K562 (cell line): ENCODE measurements around the gene CHMP2A. TPM values are rescaled to one million over a fixed set of nuclear protein-coding genes. Genes with fewer than 3 reads are reported as not detected.

ENCODE experiments used
- BACH1 ChIP-seq: fragments of 200-800 bp; sonication (Bioruptor generic); IDR thresholded peaks from 2 replicates; pipeline ENCODE4 v1.6.1; 2016; ENCODE audit warnings: missing genetic modification characterization, missing compliant biosample characterization
- BMI1 ChIP-seq: fragments of 150-350 bp; IDR thresholded peaks from 2 replicates; pipeline ENCODE4 v1.6.1; 2014; ENCODE audit warnings: low read length
- CC2D1A ChIP-seq: fragments of 450-650 bp; IDR thresholded peaks from 2 replicates; pipeline ENCODE4 v1.6.1; 2017; ENCODE audit warnings: mild to moderate bottlenecking
- EHMT2 ChIP-seq: fragments of 450-650 bp; IDR thresholded peaks from 2 replicates; pipeline ENCODE4 v1.6.1; 2018; ENCODE audit warnings: antibody characterized with exemption
- ELF1 ChIP-seq: fragments of 200-800 bp; sonication (Bioruptor generic); IDR thresholded peaks from 2 replicates; pipeline ENCODE4 v1.6.1; 2016; ENCODE audit warnings: missing genetic modification characterization, missing compliant biosample characterization
- ELF4 ChIP-seq: fragments of 450-650 bp; formaldehyde crosslinking; IDR thresholded peaks from 2 replicates; pipeline ENCODE4 v1.4.0; 2022; ENCODE audit warnings: missing genetic modification characterization
- HOXB6 ChIP-seq: fragments of 250-450 bp; sonication (Bioruptor Pico); IDR thresholded peaks from 2 replicates; pipeline ENCODE4 v1.5.1; 2022; ENCODE audit warnings: mild to moderate bottlenecking, borderline replicate concordance
- NKRF ChIP-seq: fragments of 450-650 bp; IDR thresholded peaks from 2 replicates; pipeline ENCODE4 v1.6.1; 2016; ENCODE audit warnings: borderline replicate concordance
- NRF1 ChIP-seq, 2 experiments: fragments of 450-650 bp; IDR thresholded peaks in 1 of 2; conservative IDR thresholded peaks in 1 of 2; 2 replicates each; pipeline ENCODE4 v1.6.1; 2014; ENCODE audit warnings: mild to moderate bottlenecking in 2 of 2
- PML ChIP-seq: IDR thresholded peaks from 2 replicates; pipeline ENCODE4 v1.6.1; 2012; ENCODE audit warnings: low read length, inconsistent platforms
- SIN3A ChIP-seq, 2 experiments: fragments of 150-350 bp in 1 of 2; IDR thresholded peaks; 2 replicates each; pipeline ENCODE4 v1.6.1; 2011 to 2016; ENCODE audit warnings: borderline replicate concordance in 2 of 2, low read depth in 2 of 2, low read length in 2 of 2, mild to moderate bottlenecking in 2 of 2, moderate library complexity in 2 of 2; ENCODE audit not compliant: control insufficient read depth in 1 of 2
- XRCC4 ChIP-seq: IDR thresholded peaks from one replicate; pipeline ENCODE4 v1.6.1; 2011; ENCODE audit not compliant: insufficient read depth, insufficient read length; ENCODE audit errors: extremely low read depth
- ZFP30 ChIP-seq: fragments of 250-450 bp; sonication (Bioruptor Pico); IDR thresholded peaks from 2 replicates; pipeline ENCODE4 v1.8.0; 2022; ENCODE audit warnings: moderate library complexity, mild to moderate bottlenecking, inconsistent platforms, borderline replicate concordance
- ZKSCAN3 ChIP-seq: fragments of 250-450 bp; sonication (Bioruptor Pico); IDR thresholded peaks from 2 replicates; pipeline ENCODE4 v1.4.0; 2020
- ZNF444 ChIP-seq: fragments of 250-450 bp; sonication (Bioruptor Pico); IDR thresholded peaks from 2 replicates; pipeline ENCODE4 v1.4.0; 2020; ENCODE audit warnings: mild to moderate bottlenecking, moderate library complexity
- polyA plus RNA-seq, 8 experiments: library from polyadenylated mRNA; depleted of rRNA in 4 of 8; stranded (reverse) in 5 of 8; unstranded in 3 of 8; fragments of >200 nt; fragmentation: Nextera tagmentation in 2 of 8; fragmentation: Illumina TruSeq in 1 of 8; extraction: Ambion mirVana in 2 of 8; extraction: Trizol in 1 of 8; gene quantifications; 2 replicates each; pipeline versions ENCODE4 v1.2.1 to v1.2.3, GENCODE V29; 2011 to 2014; ENCODE audit warnings: inconsistent platforms in 1 of 8, missing spikeins in 1 of 8
- total RNA-seq, 7 experiments: library from RNA; depleted of rRNA in 6 of 7; stranded (reverse); fragments of >200 nt in 6 of 7; fragmentation: Illumina TruSeq in 2 of 7; extraction: Trizol in 2 of 7; gene quantifications; 2 replicates each; pipeline versions ENCODE4 v1.2.1 to v1.2.3, GENCODE V29; 2011 to 2021; ENCODE audit warnings: low replicate concordance in 1 of 7
- TF ChIP-seq, protein P1 (sequence below), 2 experiments: fragments of 450-650 bp in 1 of 2; sonication (generic) in 1 of 2; formaldehyde crosslinking; conservative IDR thresholded peaks; 2 replicates each; pipeline versions ENCODE4 v1.4.0 to v1.8.1; 2020 to 2022; ENCODE audit warnings: mild to moderate bottlenecking in 1 of 2, missing genetic modification reagents in 1 of 2
- TF ChIP-seq, protein P2 (sequence below): sonication (generic); formaldehyde crosslinking; IDR thresholded peaks from 2 replicates; pipeline ENCODE4 v1.8.1; 2022; ENCODE audit warnings: missing genetic modification reagents
- TF ChIP-seq, protein P3 (sequence below): sonication (generic); formaldehyde crosslinking; IDR thresholded peaks from 2 replicates; pipeline ENCODE4 v1.8.0; 2023; ENCODE audit warnings: missing genetic modification reagents, mild to moderate bottlenecking, borderline replicate concordance

CHMP2A gene
- total and polyA plus RNA-seq, 9 of the 15 experiments (the other 6 are each of a cell fraction or from before 2014, with no cell fraction given), result 57.6 to 159 (median 87.2) TPM

GRCh38 chr19:58543826-58544590 is 10.9 kb downstream of the CHMP2A start, which contains the start of gene TRIM28 (continued):
- TF ChIP-seq BACH1 (tag) (no peak), BMI1 (no peak), ELF4 (CRISPR knock-in tag) (no peak), ZFP30 (CRISPR knock-in tag) (no peak), XRCC4 (no peak), EHMT2 (no peak), HOXB6 (CRISPR knock-in tag) (no peak), SIN3A (IDR thresholded peaks at IDR 0.05; ENCODE audit: borderline replicate concordance in 2 of 2, control insufficient read depth in 1 of 2, low read depth in 2 of 2, low read length in 2 of 2) (0 out of 4 replicates have a peak, but pooled peaks of 1 of the 2 experiments have one; percentile 39), ZNF444 (CRISPR knock-in tag) (no peak), ZKSCAN3 (no peak), NKRF (peak; percentile 25; the same call in 1 of the 2 replicates), PML (peak; percentile 77), CC2D1A (no peak), NRF1 (conservative IDR thresholded peaks at IDR 0.05 in 1 of 2, IDR thresholded peaks at IDR 0.05 in 1 of 2) (peak; percentile 98), ELF1 (tag) (no peak)
- TF ChIP-seq, protein P1, sequence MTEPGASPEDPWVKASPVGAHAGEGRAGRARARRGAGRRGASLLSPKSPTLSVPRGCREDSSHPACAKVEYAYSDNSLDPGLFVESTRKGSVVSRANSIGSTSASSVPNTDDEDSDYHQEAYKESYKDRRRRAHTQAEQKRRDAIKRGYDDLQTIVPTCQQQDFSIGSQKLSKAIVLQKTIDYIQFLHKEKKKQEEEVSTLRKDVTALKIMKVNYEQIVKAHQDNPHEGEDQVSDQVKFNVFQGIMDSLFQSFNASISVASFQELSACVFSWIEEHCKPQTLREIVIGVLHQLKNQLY (CRISPR knock-in tag; conservative IDR thresholded peaks at IDR 0.05), result no peak
- TF ChIP-seq, protein P2, sequence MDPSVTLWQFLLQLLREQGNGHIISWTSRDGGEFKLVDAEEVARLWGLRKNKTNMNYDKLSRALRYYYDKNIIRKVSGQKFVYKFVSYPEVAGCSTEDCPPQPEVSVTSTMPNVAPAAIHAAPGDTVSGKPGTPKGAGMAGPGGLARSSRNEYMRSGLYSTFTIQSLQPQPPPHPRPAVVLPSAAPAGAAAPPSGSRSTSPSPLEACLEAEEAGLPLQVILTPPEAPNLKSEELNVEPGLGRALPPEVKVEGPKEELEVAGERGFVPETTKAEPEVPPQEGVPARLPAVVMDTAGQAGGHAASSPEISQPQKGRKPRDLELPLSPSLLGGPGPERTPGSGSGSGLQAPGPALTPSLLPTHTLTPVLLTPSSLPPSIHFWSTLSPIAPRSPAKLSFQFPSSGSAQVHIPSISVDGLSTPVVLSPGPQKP, result no peak
- TF ChIP-seq, protein P3, sequence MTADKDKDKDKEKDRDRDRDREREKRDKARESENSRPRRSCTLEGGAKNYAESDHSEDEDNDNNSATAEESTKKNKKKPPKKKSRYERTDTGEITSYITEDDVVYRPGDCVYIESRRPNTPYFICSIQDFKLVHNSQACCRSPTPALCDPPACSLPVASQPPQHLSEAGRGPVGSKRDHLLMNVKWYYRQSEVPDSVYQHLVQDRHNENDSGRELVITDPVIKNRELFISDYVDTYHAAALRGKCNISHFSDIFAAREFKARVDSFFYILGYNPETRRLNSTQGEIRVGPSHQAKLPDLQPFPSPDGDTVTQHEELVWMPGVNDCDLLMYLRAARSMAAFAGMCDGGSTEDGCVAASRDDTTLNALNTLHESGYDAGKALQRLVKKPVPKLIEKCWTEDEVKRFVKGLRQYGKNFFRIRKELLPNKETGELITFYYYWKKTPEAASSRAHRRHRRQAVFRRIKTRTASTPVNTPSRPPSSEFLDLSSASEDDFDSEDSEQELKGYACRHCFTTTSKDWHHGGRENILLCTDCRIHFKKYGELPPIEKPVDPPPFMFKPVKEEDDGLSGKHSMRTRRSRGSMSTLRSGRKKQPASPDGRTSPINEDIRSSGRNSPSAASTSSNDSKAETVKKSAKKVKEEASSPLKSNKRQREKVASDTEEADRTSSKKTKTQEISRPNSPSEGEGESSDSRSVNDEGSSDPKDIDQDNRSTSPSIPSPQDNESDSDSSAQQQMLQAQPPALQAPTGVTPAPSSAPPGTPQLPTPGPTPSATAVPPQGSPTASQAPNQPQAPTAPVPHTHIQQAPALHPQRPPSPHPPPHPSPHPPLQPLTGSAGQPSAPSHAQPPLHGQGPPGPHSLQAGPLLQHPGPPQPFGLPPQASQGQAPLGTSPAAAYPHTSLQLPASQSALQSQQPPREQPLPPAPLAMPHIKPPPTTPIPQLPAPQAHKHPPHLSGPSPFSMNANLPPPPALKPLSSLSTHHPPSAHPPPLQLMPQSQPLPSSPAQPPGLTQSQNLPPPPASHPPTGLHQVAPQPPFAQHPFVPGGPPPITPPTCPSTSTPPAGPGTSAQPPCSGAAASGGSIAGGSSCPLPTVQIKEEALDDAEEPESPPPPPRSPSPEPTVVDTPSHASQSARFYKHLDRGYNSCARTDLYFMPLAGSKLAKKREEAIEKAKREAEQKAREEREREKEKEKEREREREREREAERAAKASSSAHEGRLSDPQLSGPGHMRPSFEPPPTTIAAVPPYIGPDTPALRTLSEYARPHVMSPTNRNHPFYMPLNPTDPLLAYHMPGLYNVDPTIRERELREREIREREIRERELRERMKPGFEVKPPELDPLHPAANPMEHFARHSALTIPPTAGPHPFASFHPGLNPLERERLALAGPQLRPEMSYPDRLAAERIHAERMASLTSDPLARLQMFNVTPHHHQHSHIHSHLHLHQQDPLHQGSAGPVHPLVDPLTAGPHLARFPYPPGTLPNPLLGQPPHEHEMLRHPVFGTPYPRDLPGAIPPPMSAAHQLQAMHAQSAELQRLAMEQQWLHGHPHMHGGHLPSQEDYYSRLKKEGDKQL (CRISPR knock-in tag), result no peak
